Prostate gland (tissue), 2 donors: ENCODE data around the gene MEX3D.

Experiments used
- CTCF ChIP-seq, 4 experiments: fragments of 200-600 bp in 2 of 4; fragments of 450-650 bp in 2 of 4; sonication (generic) in 2 of 4; IDR thresholded peaks; 1 replicate in 3 of 4; 2 replicates in 1 of 4; pipeline ENCODE4 v1.5.1; 2016 to 2019; ENCODE audit warnings: antibody characterized with exemption in 4 of 4, mild to moderate bottlenecking in 2 of 4, moderate library complexity in 2 of 4
- POLR2A ChIP-seq: fragments of 450-650 bp; IDR thresholded peaks from one replicate; pipeline ENCODE4 v1.6.1; 2016; ENCODE audit warnings: antibody characterized with exemption, mild to moderate bottlenecking

- TF ChIP-seq CTCF (IDR thresholded peaks at IDR 0.05) (no peak), POLR2A (no peak)
Measured at GRCh38 chr19:1582201-1582600, 14.1 kb upstream of the MEX3D start.
